22Rv1 (cell line): Measurements from ENCODE around the gene CHD9NB.

Experiments
- CTCF ChIP-seq: fragments of 450-650 bp; IDR thresholded peaks from 2 replicates; pipeline ENCODE4 v1.5.1; 2017; ENCODE audit warnings: mild to moderate bottlenecking
- ZFX ChIP-seq: fragments of 450-650 bp; IDR thresholded peaks from 2 replicates; pipeline ENCODE4 v1.6.1; 2017; ENCODE audit warnings: antibody characterized with exemption, borderline replicate concordance

GRCh38 chr16:52993179-52993578, 59.5 kb downstream of the CHD9NB start:
- TF ChIP-seq CTCF (no peak), ZFX (no peak)
